GM12873 (cell line): ENCODE measurements around the gene ECPAS.

Source experiments
- TF ChIP-seq, protein P1 (sequence below): IDR thresholded peaks from 2 replicates; pipeline ENCODE4 v1.5.1; 2012; ENCODE audit warnings: low read depth, mild to moderate bottlenecking, moderate library complexity, low read length, control low read depth; ENCODE audit not compliant: insufficient read depth; ENCODE audit errors: missing control alignments

ECPAS gene

DNA sequence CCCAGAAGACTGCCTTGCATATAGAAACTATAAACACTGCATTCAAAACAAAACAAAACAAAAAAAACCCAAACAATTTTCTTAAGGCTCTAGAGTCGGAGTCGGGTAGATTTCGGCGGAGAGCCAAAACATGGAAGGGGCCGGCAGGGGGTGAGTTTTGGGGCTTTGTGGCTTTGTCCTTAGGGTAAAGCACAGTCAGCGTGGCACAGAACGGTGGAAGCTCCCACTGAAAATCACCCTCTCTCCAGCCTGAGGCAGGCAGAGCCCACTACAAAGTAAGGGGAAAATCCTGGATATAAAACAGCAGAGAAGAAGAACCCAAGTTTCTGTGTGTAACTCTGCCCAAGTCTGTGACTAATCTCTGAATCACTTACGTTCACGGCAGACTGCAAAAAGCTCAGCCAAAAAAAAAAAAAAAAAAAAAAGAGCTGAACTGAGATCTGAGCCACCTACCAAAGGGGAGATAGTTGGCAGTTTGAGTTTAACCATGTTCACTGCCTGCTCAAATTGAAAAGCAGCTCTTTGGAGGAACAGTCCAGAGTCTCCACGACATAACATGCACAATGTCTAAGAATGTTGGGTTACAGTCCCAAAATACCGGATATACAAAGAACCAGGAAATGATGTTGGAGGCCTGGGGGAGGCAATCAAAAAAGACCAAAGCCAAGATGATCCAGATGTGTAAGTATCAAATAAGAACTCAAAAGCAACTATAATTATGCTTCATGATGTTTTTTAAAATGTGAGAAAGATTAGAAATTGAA is 127.5 kb downstream of the ECPAS start:
- TF ChIP-seq, protein P1, sequence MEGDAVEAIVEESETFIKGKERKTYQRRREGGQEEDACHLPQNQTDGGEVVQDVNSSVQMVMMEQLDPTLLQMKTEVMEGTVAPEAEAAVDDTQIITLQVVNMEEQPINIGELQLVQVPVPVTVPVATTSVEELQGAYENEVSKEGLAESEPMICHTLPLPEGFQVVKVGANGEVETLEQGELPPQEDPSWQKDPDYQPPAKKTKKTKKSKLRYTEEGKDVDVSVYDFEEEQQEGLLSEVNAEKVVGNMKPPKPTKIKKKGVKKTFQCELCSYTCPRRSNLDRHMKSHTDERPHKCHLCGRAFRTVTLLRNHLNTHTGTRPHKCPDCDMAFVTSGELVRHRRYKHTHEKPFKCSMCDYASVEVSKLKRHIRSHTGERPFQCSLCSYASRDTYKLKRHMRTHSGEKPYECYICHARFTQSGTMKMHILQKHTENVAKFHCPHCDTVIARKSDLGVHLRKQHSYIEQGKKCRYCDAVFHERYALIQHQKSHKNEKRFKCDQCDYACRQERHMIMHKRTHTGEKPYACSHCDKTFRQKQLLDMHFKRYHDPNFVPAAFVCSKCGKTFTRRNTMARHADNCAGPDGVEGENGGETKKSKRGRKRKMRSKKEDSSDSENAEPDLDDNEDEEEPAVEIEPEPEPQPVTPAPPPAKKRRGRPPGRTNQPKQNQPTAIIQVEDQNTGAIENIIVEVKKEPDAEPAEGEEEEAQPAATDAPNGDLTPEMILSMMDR, result no peak

DNA sequence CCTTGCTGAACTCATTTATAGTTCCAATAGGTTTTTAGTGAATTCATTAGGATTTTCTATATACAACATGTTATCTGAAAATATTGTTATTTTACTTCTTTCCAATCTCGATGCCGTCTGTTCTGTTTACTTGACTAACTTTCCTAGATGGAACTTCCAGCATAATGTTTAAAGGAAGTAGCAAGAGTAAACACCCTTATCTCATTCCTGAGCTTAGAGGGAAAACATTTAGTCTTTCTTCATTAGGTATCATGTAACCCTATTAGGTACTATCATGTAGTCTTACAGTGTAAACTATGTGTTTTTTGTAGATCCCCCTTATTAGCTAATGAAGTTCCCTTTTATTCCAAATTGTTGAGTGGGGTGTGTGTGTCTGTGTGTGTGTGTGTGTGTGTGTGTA is 131.6 kb downstream of the ECPAS start:
- TF ChIP-seq, protein P1, result no peak

DNA sequence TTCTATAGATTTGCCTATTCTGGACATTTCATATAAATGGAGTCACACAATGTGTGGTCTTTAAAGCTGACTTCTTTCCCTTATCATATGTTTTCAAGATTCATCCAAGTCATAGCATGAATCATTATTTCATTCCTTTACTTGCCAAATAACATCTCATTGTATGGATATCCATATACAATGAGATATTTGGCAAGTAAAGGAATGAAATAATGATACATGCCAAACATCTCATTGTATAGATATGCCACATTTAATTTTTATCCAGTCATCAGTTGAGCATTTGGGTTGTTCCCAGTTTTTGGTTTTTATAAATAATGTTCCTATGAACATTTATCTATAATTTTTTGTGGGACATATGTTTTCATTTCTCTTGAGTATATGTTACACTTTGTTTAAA is 133.6 kb downstream of the ECPAS start:
- TF ChIP-seq, protein P1, result no peak

DNA sequence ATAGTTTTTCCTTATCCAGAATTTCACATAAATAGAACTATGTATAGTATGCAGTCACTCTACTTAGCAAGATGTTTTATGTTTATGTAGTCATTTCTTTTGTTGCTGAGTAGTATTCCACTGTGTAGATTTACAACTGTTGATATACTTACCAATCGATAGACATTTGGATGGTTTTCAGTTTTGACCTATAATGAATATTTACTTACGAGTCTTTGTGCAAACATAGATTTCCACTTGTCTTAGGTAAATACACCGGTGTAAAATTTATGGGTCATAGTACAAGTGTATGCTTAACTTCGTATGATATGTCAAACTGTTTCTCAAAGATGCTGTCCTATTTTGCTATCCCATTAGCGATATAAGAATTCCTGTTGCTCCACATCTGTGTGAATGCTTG is 134.4 kb downstream of the ECPAS start:
- TF ChIP-seq, protein P1, result no peak

DNA sequence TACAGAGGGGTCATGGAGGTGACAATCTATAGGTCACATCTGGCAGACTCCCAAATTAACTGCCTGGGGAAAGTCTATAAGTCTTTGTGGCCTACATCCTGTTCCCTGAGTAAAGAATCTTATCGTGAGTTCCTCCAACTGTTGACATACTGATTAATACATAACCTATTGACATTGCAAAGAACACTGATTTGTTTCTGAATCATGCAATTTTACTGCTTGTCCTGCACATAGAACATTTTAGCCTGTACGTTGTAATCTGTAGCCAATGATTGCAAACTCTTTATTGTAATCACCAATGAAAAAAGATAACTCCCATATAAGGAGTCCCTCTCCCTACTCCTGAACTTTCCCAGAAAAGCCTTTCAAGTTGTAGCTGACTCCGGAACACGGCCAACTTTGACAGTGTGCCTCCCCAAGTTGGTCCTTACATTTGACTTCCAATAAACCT is 135.3 kb downstream of the ECPAS start:
- TF ChIP-seq, protein P1, result no peak

DNA sequence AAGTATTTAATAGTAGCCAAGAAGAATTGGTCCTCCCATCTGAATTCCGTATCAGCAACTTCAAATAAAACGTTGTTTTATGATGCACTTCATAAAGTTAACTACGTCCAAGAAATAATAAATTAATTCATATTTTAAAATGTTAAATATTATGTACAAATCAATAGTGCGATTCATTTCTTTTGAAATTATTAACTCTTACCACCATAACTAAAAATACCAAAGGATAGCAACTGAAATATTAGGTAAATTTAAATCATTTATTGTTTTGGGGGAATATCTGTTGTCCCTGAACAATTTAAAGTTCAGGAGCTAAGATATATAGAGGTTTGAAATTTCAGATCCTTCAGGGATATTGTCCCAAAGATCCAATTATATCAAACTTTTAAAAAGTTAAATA is 154.1 kb downstream of the ECPAS start, which contains the start of gene OR2K2:
OR2K2 (minus strand) TSS at position 101 of the 400 bp plus-strand sequence. CDS start 1,791 bp downstream, outside the sequence.
- TF ChIP-seq, protein P1, result no peak

DNA sequence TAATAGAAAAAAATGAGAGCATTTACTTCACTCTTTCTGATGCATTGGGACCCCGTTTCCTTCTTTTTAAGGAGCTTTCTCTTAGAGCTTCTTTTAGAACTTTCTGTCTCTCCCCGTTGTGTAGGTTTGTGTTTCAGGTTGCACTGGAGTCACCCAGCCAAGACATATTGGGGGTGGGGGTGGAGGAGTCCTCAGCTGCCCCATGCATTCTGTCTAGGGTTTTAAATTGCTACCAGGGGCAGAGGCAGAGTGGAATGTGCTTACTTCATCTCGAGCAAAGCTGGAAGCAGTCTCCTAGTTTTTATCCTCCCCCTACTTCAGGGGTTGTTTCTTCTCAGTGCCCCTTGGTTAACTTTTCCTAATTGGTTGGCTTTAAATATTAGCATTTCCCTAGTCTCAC is 163.6 kb downstream of the ECPAS start:
- TF ChIP-seq, protein P1, result no peak
